ENCODE results near the gene C1orf159. TPM values are rescaled to one million over a fixed set of nuclear protein-coding genes. Genes with fewer than 3 reads are reported as not detected.
"Not testable (repeated sequence)": the region's sequence is repeated elsewhere in the genome, so short reads cannot be mapped to it uniquely, and the experiment has no call there.

The C1orf159 gene
- total RNA-seq, 2 donors from 2014 or later = 13.4 to 17.1 TPM

GRCh38 chr1:1068517-1069055 is 47.3 kb downstream of the C1orf159 start:
- H3K4me3 Mint-ChIP-seq = peak overlapping the region; percentile 84
- DNase-seq = peak; percentile 56 to 60 (median 60)
- no peaks in the 10 kb centered on the region for H3K9me3 ChIP-seq (ENCODE audit: control insufficient read depth, low read length, poor library complexity, severe bottlenecking)
- H3K36me3 Mint-ChIP-seq (ENCODE audit: low read depth) = no peaks in the 10 kb centered on the region
- H3K27me3 Mint-ChIP-seq = peaks cover 7% of the 10 kb centered on the region
- ATAC-seq = peak; percentile 73
- no peak overlapping the region for H3K27ac Mint-ChIP-seq
- H3K4me1 Mint-ChIP-seq = no peaks in the 10 kb centered on the region

- no peak overlapping the region for H3K27ac Mint-ChIP-seq
- no peaks in the 10 kb centered on the region for H3K36me3 Mint-ChIP-seq (ENCODE audit: low read depth)
- ATAC-seq = no peak
- peaks cover 10% of the 10 kb centered on the region for H3K27me3 Mint-ChIP-seq
- no peaks in the 10 kb centered on the region for H3K4me1 Mint-ChIP-seq
- no peaks in the 10 kb centered on the region for H3K9me3 ChIP-seq (ENCODE audit: control insufficient read depth, low read length, poor library complexity, severe bottlenecking)
- H3K4me3 Mint-ChIP-seq = peak overlapping the region; percentile 84
- DNase-seq = no peak
These were observed 47.9 kb downstream of the C1orf159 start for GRCh38 chr1:1067860-1068516.

GRCh38 chr1:1067284-1067859 is 48.5 kb downstream of the C1orf159 start:
- Mint-ChIP-seq H3K4me3 (no peak overlapping the region), H3K27me3 (peaks cover 12% of the 10 kb centered on the region), H3K27ac (no peak overlapping the region), H3K4me1 (no peaks in the 10 kb centered on the region), H3K36me3 (ENCODE audit: low read depth) (no peaks in the 10 kb centered on the region)
- H3K9me3 ChIP-seq (ENCODE audit: control insufficient read depth, low read length, poor library complexity, severe bottlenecking) = no peaks in the 10 kb centered on the region
- ATAC-seq (no peak), DNase-seq (no peak)

GRCh38 chr1:1066403-1067283 is 49.2 kb downstream of the C1orf159 start:
- H3K9me3 ChIP-seq (ENCODE audit: control insufficient read depth, low read length, poor library complexity, severe bottlenecking) = no peaks in the 10 kb centered on the region
- Mint-ChIP-seq H3K4me3 (peak overlapping the region; percentile 12), H3K4me1 (no peaks in the 10 kb centered on the region), H3K27me3 (peaks cover 14% of the 10 kb centered on the region), H3K36me3 (ENCODE audit: low read depth) (no peaks in the 10 kb centered on the region), H3K27ac (no peak overlapping the region)
- ATAC-seq = no peak
- no peak for DNase-seq

- not testable (repeated sequence) for H3K4me3 Mint-ChIP-seq
- H3K27me3 Mint-ChIP-seq = peaks cover 16% of the 10 kb centered on the region
These were observed 50.0 kb downstream of the C1orf159 start for GRCh38 chr1:1065940-1066304.

GRCh38 chr1:1065265-1065939 is 50.5 kb downstream of the C1orf159 start:
- no peak for ATAC-seq
- DNase-seq = no peak
- Mint-ChIP-seq H3K4me1 (no peaks in the 10 kb centered on the region), H3K27me3 (peaks cover 16% of the 10 kb centered on the region), H3K36me3 (ENCODE audit: low read depth) (no peaks in the 10 kb centered on the region), H3K4me3 (peak overlapping the region; percentile 58), H3K27ac (no peak overlapping the region)
- H3K9me3 ChIP-seq (ENCODE audit: control insufficient read depth, low read length, poor library complexity, severe bottlenecking) = no peaks in the 10 kb centered on the region

More at GRCh38 chr1:1065940-1066304, 50.0 kb downstream of the C1orf159 start:
- H3K27ac Mint-ChIP-seq; ATAC-seq; H3K36me3 Mint-ChIP-seq (ENCODE audit: low read depth); H3K4me1 Mint-ChIP-seq; H3K9me3 ChIP-seq (ENCODE audit: control insufficient read depth, low read length, poor library complexity, severe bottlenecking); DNase-seq: not testable (repeated sequence)

GRCh38 chr1:1063945-1064831 is 51.7 kb downstream of the C1orf159 start:
- no peak overlapping the region for H3K27ac Mint-ChIP-seq
- DNase-seq (peak; percentile 59 to 79 (median 68)), ATAC-seq (peak; percentile 58)
- H3K4me3 Mint-ChIP-seq = no peak overlapping the region
- peaks cover 4% of the 10 kb centered on the region for H3K4me1 Mint-ChIP-seq
- H3K36me3 Mint-ChIP-seq (ENCODE audit: low read depth) = no peaks in the 10 kb centered on the region
- peaks cover 16% of the 10 kb centered on the region for H3K27me3 Mint-ChIP-seq
- no peaks in the 10 kb centered on the region for H3K9me3 ChIP-seq (ENCODE audit: control insufficient read depth, low read length, poor library complexity, severe bottlenecking)

- ATAC-seq = no peak
- Mint-ChIP-seq H3K27ac (no peak overlapping the region), H3K27me3 (peaks cover 22% of the 10 kb centered on the region), H3K36me3 (ENCODE audit: low read depth) (no peaks in the 10 kb centered on the region), H3K4me3 (peak overlapping the region; percentile 41), H3K4me1 (peaks cover 7% of the 10 kb centered on the region)
- H3K9me3 ChIP-seq (ENCODE audit: control insufficient read depth, low read length, poor library complexity, severe bottlenecking) = no peaks in the 10 kb centered on the region
- no peak for DNase-seq
These were observed 52.5 kb downstream of the C1orf159 start for GRCh38 chr1:1063261-1063944.

- DNase-seq (no peak), ATAC-seq (no peak)
- Mint-ChIP-seq H3K4me1 (peaks cover 9% of the 10 kb centered on the region), H3K4me3 (peak overlapping the region; percentile 41), H3K36me3 (ENCODE audit: low read depth) (no peaks in the 10 kb centered on the region), H3K27me3 (peaks cover 30% of the 10 kb centered on the region), H3K27ac (no peak overlapping the region)
- H3K9me3 ChIP-seq (ENCODE audit: control insufficient read depth, low read length, poor library complexity, severe bottlenecking) = no peaks in the 10 kb centered on the region
These were observed 53.3 kb downstream of the C1orf159 start for GRCh38 chr1:1062348-1063163.

GRCh38 chr1:1061682-1062345 is 54.1 kb downstream of the C1orf159 start:
- Mint-ChIP-seq H3K4me1 (peaks cover 9% of the 10 kb centered on the region), H3K27ac (no peak overlapping the region), H3K4me3 (no peak overlapping the region), H3K27me3 (peaks cover 34% of the 10 kb centered on the region), H3K36me3 (ENCODE audit: low read depth) (no peaks in the 10 kb centered on the region)
- DNase-seq (no peak), ATAC-seq (no peak)
- no peaks in the 10 kb centered on the region for H3K9me3 ChIP-seq (ENCODE audit: control insufficient read depth, low read length, poor library complexity, severe bottlenecking)

Data from T-helper 17 cell (primary cell).